ENCODE measurements around the gene NFATC4.

NFATC4 gene

GRCh38 chr14:24408764-24409163 lies 40.8 kb downstream of the NFATC4 start:
- no peak for TF ChIP-seq POLR2A (IDR thresholded peaks at IDR 0.05; ENCODE audit: low read length)
- no peak for DNase-seq

- TF ChIP-seq POLR2A (IDR thresholded peaks at IDR 0.05; ENCODE audit: low read length) (no peak), GATA1 (IDR thresholded peaks at IDR 0.05; ENCODE audit: low read depth, low read length) (no peak)
- no peak for DNase-seq
These were observed 41.2 kb downstream of the NFATC4 start for GRCh38 chr14:24409192-24409591.

DNA sequence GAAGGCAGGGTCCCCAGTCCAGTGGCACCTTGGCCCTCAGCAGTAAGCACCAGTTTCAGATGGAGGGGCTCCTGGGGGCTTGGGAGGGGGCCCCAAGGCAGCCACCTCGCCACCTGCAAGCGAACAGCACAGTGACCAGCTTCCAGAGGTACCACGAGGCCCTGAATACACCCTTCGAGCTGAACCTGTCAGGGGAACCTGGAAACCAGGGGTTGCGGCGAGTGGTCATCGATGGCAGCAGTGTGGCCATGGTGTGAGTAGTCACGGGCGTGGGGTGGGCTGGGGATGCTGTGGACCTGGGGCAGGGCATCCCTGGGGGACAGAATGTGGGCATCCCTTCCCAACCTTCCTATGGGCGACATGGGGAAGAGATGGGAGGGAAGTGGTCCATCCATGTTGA lies 42.0 kb downstream of the NFATC4 start:
- TF ChIP-seq GATA1 (IDR thresholded peaks at IDR 0.05; ENCODE audit: low read depth, low read length) = no peak
- no peak for TF ChIP-seq POLR2A (IDR thresholded peaks at IDR 0.05; ENCODE audit: low read length)
- DNase-seq = no peak

DNA sequence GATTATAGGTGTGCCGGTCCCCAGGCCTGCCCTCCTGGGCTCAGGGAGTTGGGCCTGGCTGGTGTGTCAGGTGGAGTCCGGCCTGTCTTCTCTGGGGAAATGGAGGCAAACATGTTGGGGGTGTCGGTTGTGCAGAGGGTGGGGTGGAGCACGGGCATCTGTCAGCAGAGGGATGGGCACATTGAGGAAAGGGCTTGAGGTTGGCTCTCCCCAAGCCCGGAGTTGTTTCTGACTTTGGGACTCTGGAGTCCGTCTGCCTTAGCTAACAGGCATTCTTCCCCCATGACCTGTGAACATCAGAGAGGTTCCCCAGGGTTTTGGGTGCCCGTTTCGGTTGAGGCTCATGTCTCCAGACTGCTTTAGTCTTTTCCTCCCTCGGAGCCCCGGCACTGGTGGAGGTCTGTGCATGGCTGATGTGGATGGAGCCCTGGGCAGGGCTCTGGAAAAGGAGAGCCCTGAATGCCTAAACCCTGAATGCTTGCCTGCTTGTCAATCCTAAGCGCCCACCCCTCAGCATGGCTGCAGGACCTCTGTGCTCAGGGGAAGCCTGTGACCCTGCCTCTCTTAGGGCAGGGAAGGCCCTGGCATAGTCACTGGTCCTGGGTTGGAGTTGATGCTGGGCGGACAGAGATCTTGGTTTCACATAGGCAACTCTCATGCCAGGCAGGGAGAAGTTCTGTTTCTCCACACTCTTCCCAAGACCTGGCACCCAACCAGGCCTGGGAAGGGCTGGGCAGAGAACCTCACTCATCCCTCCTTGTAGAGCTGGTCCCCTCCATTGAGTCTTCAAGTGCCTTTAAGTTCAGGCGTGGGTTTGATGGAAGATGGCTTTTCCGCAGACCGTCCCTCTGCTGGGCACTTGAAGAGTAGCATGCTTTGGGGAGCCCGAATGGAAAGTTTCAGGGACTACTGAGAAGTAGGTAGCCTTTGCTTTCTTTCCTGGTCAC lies 43.7 kb downstream of the NFATC4 start:
- DNase-seq = peak; percentile 58 to 66
- TF ChIP-seq POLR2A (IDR thresholded peaks at IDR 0.05; ENCODE audit: low read length) (no peak), GATA1 (IDR thresholded peaks at IDR 0.05; ENCODE audit: low read depth, low read length) (no peak)

- no peak for DNase-seq
- no peak for TF ChIP-seq POLR2A (IDR thresholded peaks at IDR 0.05; ENCODE audit: low read length)
- no peak for TF ChIP-seq GATA1 (IDR thresholded peaks at IDR 0.05; ENCODE audit: low read depth, low read length)
These were observed 46.1 kb downstream of the NFATC4 start for GRCh38 chr14:24414077-24414476.

GRCh38 chr14:24414732-24415420 lies 46.9 kb downstream of the NFATC4 start:
- DNase-seq = no peak
- TF ChIP-seq GATA1 (IDR thresholded peaks at IDR 0.05; ENCODE audit: low read depth, low read length) (no peak), POLR2A (IDR thresholded peaks at IDR 0.05; ENCODE audit: low read length) (no peak)

GRCh38 chr14:24415421-24416253 lies 47.7 kb downstream of the NFATC4 start:
- TF ChIP-seq GATA1 (IDR thresholded peaks at IDR 0.05; ENCODE audit: low read depth, low read length) (no peak), POLR2A (IDR thresholded peaks at IDR 0.05; ENCODE audit: low read length) (no peak)
- DNase-seq = no peak

DNA sequence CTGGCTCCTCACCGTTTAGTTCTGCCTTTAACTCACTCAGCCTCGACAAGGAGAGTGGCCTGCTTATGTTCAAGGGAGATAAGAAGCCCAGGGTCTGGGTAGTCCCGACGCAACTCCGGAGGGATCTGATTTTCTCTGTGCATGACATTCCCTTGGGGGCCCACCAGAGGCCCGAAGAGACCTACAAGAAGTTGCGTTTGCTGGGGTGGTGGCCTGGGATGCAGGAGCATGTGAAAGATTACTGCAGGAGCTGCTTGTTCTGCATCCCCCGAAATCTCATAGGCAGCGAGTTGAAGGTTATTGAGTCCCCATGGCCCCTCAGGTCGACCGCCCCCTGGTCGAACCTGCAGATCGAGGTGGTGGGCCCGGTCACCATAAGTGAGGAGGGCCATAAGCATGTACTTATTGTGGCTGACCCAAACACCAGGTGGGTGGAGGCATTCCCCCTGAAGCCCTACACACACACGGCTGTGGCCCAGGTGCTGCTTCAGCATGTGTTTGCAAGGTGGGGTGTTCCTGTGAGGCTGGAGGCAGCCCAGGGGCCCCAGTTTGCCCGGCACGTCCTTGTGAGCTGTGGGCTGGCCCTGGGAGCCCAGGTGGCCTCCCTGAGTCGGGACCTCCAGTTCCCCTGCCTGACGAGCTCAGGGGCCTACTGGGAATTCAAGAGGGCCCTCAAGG lies 48.4 kb downstream of the NFATC4 start:
- no peak for TF ChIP-seq GATA1 (IDR thresholded peaks at IDR 0.05; ENCODE audit: low read depth, low read length)
- TF ChIP-seq POLR2A (IDR thresholded peaks at IDR 0.05; ENCODE audit: low read length) = no peak
- DNase-seq = peak; percentile 22 to 24

GRCh38 chr14:24416932-24417619 lies 49.1 kb downstream of the NFATC4 start:
- DNase-seq = no peak
- TF ChIP-seq GATA1 (IDR thresholded peaks at IDR 0.05; ENCODE audit: low read depth, low read length) = no peak
- no peak for TF ChIP-seq POLR2A (IDR thresholded peaks at IDR 0.05; ENCODE audit: low read length)

GRCh38 chr14:24417832-24418491 lies 50.0 kb downstream of the NFATC4 start:
- TF ChIP-seq POLR2A (IDR thresholded peaks at IDR 0.05; ENCODE audit: low read length) = no peak
- no peak for TF ChIP-seq GATA1 (IDR thresholded peaks at IDR 0.05; ENCODE audit: low read depth, low read length)
- no peak for DNase-seq

- no peak for TF ChIP-seq GATA1 (IDR thresholded peaks at IDR 0.05; ENCODE audit: low read depth, low read length)
- no peak for TF ChIP-seq POLR2A (IDR thresholded peaks at IDR 0.05; ENCODE audit: low read length)
- no peak for DNase-seq
These were observed 50.5 kb downstream of the NFATC4 start for GRCh38 chr14:24418492-24418873.

DNA sequence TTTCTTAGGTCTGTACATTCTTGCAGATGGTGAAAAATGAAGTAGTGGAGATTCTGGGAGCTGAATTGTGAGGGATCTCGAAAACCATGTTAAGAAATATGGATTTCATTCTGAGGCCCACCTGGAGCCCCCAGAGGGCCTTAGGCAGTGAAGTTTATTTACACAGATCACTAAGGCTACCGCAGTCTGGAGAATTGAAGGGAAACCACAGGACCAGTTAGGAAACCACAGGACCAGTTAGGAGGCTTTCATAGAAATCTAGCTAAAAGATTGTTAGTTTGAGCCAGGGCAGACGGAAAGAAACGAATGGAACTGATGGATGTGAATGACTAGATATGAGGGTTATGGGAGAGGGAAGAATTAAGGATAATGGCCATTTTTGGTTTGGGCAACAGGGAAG lies 54.3 kb downstream of the NFATC4 start:
- no peak for DNase-seq
- TF ChIP-seq GATA1 (IDR thresholded peaks at IDR 0.05; ENCODE audit: low read depth, low read length) = no peak
- no peak for TF ChIP-seq POLR2A (IDR thresholded peaks at IDR 0.05; ENCODE audit: low read length)

Measured in erythroblast (primary cell).